ENCODE results near the gene PKD2.
"Not testable (repeated sequence)": the region's sequence is repeated elsewhere in the genome, so short reads cannot be mapped to it uniquely, and the experiment has no call there.

PKD2 gene

GRCh38 chr4:88109123-88109881, 101.9 kb downstream of the PKD2 start:
- Histone ChIP-seq H3K27ac (ENCODE audit: low read depth, low read length, severe bottlenecking) (no peak overlapping the region), H3K4me1 (ENCODE audit: control insufficient read depth, insufficient read depth, low read length, poor library complexity, severe bottlenecking) (no peaks in the 10 kb centered on the region), H3K9me3 (ENCODE audit: control insufficient read depth, low read length) (no peaks in the 10 kb centered on the region), H3K4me3 (ENCODE audit: extremely low read depth, insufficient read depth, low read length, poor library complexity, severe bottlenecking) (no peak overlapping the region), H3K36me3 (ENCODE audit: control insufficient read depth, insufficient read depth, low read length) (no peaks in the 10 kb centered on the region)
- WGBS, 2 experiments (ENCODE audit: insufficient coverage in 2 of 2): 74 to 95% methylated on average over 3 to 4 of the region's 5 CpGs

GRCh38 chr4:88110826-88111225, 103.4 kb downstream of the PKD2 start:
- Histone ChIP-seq H3K36me3 (ENCODE audit: control insufficient read depth, insufficient read depth, low read length) (no peaks in the 10 kb centered on the region), H3K27ac (ENCODE audit: low read depth, low read length, severe bottlenecking) (no peak overlapping the region), H3K4me1 (ENCODE audit: control insufficient read depth, insufficient read depth, low read length, poor library complexity, severe bottlenecking) (no peaks in the 10 kb centered on the region), H3K9me3 (ENCODE audit: control insufficient read depth, low read length) (no peaks in the 10 kb centered on the region), H3K4me3 (ENCODE audit: extremely low read depth, insufficient read depth, low read length, poor library complexity, severe bottlenecking) (no peak overlapping the region)
- WGBS, 2 experiments (ENCODE audit: insufficient coverage in 2 of 2): 75 to 90% methylated on average over 1 to 2 of the region's 2 CpGs

DNA sequence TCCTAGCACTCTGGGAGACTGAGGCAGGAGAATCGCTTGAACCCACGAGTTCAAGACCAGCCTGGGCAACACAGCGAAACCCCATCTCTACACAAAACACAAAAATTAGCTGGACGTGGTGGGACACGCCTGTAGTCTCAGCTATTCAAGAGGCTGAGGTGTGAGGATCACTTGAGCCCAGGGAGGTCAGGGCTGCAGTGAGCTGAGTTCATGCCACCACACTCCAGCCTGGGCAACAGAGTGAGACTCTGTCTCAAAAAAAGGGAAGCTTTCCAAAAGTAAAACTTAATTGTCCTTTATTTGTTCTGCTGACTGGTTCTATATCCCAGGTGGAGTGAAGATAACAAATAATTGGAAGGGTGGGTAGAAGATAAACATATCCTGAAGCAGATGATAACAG, 105.4 kb downstream of the PKD2 start:
- H3K4me1 ChIP-seq (ENCODE audit: control insufficient read depth, insufficient read depth, low read length, poor library complexity, severe bottlenecking): no peaks in the 10 kb centered on the region
- H3K9me3 ChIP-seq (ENCODE audit: control insufficient read depth, low read length): no peaks in the 10 kb centered on the region
- no peak overlapping the region for H3K27ac ChIP-seq (ENCODE audit: low read depth, low read length, severe bottlenecking)
- 100% methylated on average over 2 of the region's 5 CpGs; no CpG with 5 or more reads in 1 of the 2 experiments for WGBS, 2 experiments (ENCODE audit: insufficient coverage in 2 of 2)
- H3K36me3 ChIP-seq (ENCODE audit: control insufficient read depth, insufficient read depth, low read length): no peaks in the 10 kb centered on the region
- H3K4me3 ChIP-seq (ENCODE audit: extremely low read depth, insufficient read depth, low read length, poor library complexity, severe bottlenecking): no peak overlapping the region

DNA sequence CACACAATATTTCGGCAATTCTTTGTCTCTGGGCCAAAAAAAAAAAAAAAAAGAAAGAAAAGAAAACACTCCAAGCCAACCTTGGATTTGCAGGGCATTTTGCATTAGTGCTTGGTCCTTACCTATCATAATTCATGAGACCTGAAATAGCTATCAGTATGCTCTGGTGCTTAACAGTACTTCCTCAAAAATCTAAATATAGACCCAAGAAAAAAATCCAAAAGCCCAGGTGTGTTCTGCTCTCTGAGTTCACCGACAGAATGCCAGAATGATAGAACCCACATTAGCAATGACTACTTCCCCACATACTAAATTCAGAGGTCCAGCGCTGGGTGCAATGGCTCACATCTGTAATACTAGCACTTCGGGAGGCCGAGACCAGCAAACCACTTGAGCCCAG, 108.2 kb downstream of the PKD2 start:
- Histone ChIP-seq H3K9me3 (ENCODE audit: control insufficient read depth, low read length) (peaks cover 10% of the 10 kb centered on the region), H3K4me1 (ENCODE audit: control insufficient read depth, insufficient read depth, low read length, poor library complexity, severe bottlenecking) (no peaks in the 10 kb centered on the region), H3K36me3 (ENCODE audit: control insufficient read depth, insufficient read depth, low read length) (no peaks in the 10 kb centered on the region), H3K4me3 (ENCODE audit: extremely low read depth, insufficient read depth, low read length, poor library complexity, severe bottlenecking) (no peak overlapping the region), H3K27ac (ENCODE audit: low read depth, low read length, severe bottlenecking) (no peak overlapping the region)
- 81 to 85% methylated on average over 4 to 5 of the region's 5 CpGs for WGBS, 2 experiments (ENCODE audit: insufficient coverage in 2 of 2)

GRCh38 chr4:88119943-88120342, 112.5 kb downstream of the PKD2 start:
- 85 to 95% methylated on average over 2 of the region's 2 CpGs for WGBS, 2 experiments (ENCODE audit: insufficient coverage in 2 of 2)

DNA sequence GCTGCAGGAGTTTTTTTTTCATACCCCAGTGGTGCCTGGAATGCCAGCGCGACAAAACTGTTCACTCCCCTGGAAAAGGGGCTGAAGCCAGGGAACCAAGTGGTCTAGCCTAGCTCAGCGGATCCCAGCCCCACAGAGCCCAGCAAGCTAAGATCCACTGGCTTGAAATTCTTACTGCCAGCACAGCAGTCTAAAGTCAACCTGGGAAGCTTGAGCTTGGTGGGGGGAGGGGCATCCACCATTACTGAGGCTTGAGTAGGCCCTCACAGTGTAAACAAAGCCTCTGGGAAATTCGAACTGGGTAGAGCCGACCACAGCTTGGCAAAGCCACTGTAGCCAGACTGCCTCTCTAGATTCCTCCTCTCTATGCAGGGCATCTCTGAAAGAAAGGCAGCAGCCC, 114.8 kb downstream of the PKD2 start:
- H3K9me3 ChIP-seq (ENCODE audit: control insufficient read depth, low read length): peaks cover 19% of the 10 kb centered on the region
- not testable (repeated sequence) for H3K4me1 ChIP-seq (ENCODE audit: control insufficient read depth, insufficient read depth, low read length, poor library complexity, severe bottlenecking); H3K36me3 ChIP-seq (ENCODE audit: control insufficient read depth, insufficient read depth, low read length); H3K27ac ChIP-seq (ENCODE audit: low read depth, low read length, severe bottlenecking); H3K4me3 ChIP-seq (ENCODE audit: extremely low read depth, insufficient read depth, low read length, poor library complexity, severe bottlenecking)
- 77% methylated on average over 4 to 5 of the region's 5 CpGs for WGBS, 2 experiments (ENCODE audit: insufficient coverage in 2 of 2)

More at GRCh38 chr4:88119943-88120342, 112.5 kb downstream of the PKD2 start:
- H3K4me3 ChIP-seq (ENCODE audit: extremely low read depth, insufficient read depth, low read length, poor library complexity, severe bottlenecking): no peak overlapping the region
- peaks cover 19% of the 10 kb centered on the region for H3K9me3 ChIP-seq (ENCODE audit: control insufficient read depth, low read length)
- H3K36me3 ChIP-seq (ENCODE audit: control insufficient read depth, insufficient read depth, low read length): no peaks in the 10 kb centered on the region
- H3K27ac ChIP-seq (ENCODE audit: low read depth, low read length, severe bottlenecking): no peak overlapping the region
- H3K4me1 ChIP-seq (ENCODE audit: control insufficient read depth, insufficient read depth, low read length, poor library complexity, severe bottlenecking): no peaks in the 10 kb centered on the region

Data from mesodermal cell (in vitro differentiated cells).